ENCODE data around the gene SLC25A34. TPM values are rescaled to one million over a fixed set of nuclear protein-coding genes. Genes with fewer than 3 reads are reported as not detected.

Gene SLC25A34
- total RNA-seq, 1 experiment from 2014 or later: 0.12 TPM

DNA sequence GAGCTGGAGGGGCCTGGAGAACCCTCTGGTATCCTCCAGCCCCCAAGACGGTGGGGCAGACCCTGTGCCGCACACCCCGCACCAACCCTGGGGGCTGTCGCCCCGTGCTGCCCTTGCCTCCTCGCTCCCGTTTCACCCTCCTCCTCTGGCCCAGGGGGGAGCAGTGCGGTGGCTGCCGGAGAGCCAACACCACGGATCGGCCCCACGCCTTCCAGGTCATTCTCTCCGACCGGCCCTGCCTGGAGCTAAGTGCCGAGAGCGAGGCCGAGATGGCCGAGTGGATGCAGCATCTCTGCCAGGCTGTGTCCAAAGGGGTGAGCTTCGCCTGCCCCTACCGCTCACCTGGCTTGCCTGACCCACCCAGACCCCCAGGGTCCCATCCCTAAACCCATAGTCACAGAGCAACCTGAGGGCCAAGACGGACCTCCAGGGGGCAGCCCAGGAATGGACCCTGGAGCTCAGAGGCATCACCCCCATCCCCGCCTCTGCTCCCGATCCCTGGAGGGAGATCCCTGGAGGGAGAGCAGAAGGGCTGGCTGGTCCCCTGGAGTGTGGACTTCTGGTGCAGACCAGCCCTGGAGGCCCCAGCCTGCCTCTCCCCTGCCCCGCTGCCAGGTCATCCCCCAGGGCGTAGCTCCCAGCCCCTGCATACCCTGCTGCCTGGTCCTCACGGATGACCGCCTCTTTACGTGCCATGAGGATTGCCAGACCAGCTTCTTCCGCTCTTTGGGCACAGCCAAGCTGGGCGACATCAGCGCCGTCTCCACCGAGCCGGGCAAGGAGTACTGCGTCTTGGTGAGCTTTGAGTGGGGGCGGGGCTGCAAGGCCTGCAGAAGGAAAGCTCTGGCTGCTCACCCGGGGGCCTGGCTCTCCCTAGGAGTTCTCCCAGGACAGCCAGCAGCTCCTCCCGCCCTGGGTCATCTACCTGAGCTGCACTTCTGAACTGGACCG is 4.0 kb upstream of the SLC25A34 start:
- no peak for DNase-seq (ENCODE audit: extremely low read depth, low read depth)

DNA sequence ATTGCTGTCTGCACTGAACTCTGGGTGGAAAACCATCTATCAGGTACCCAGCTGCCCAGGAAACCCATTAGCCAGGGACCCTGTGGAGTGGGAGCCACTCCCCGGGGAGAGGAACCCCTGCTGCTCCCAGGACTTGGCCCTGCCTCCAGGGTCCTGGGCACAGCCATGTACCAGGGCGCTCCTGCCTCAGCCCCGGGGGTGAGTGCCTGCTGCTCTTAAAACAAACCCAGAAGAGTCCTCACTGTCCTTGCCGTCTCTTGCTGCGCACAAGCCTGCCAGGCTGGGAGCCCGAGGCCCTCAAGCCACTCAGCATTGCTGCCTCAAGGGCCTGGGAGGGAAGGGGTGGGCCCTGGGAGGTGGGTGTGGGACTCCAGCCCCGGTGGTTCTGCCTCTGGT is 3.4 kb upstream of the SLC25A34 start:
- no peak for DNase-seq (ENCODE audit: extremely low read depth, low read depth)

DNA sequence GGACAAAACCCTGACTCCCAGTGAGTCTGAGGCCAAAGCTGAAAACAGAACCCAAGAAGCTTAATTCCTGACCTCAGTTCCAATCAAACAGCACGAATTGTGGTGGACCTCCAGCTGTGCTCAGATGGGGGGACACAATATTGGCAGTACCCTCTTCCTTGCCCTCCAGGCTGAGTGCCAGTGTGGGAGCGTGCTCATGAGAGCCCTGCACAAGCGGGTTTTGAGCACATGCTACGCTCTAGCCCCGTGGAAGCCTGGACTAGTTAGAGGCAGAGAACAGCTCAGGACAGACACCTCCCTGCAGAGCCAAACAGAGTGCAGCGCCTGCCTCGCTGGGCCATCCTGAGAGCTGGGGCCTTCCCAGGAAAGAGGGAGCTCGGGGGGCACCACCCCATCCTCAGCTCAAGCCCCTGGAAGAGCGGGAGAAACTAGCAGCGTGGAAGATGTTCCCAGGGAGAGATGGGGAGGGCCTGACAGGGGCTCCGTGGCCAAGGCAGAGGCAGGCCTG is 2.8 kb upstream of the SLC25A34 start:
- DNase-seq (ENCODE audit: extremely low read depth, low read depth): no peak

DNA sequence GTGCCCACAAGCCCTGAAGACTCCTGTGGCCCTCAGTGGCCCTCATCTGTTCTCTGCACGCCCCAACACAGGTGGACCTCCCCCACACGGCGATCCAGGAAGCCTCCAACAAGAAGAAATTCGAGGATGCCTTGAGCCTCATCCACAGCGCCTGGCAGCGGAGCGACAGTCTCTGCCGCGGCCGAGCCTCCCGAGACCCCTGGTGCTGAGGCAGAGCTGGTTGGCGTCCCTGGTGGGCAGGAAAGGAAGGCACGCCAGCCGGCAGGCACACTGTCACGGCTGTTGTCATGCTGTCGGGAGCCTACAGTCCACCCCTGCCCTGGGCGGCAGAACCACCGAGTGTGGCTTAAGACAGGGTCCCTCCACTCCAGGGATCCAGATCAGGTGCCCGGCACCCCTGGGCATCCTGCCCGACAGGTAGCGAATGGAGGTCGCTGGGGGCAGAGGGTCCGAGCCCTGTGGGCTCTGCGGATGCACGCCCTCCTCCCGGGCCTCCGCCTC is 2.3 kb upstream of the SLC25A34 start:
- no peak for DNase-seq (ENCODE audit: extremely low read depth, low read depth)

DNA sequence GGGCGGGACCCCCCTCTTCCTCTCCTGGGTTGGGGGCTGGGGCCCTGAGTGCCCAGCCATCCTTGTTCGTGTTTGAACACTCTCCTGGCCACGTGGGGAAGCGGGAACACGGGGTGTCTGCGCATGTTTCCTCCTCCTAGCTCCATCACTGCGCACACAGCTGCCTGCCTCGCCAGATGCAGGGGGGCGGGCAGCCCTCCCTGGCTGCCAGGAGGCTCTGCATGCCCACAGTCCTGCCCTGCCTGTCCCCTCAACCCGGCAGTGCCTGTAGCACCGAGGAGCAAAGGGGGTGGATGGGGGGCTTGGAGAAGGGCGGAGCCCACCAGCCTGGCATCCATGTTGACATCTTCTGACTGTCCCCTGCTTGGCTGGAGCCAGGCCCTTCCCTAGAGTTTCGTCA is 1.8 kb upstream of the SLC25A34 start:
- no peak for DNase-seq (ENCODE audit: extremely low read depth, low read depth)

DNA sequence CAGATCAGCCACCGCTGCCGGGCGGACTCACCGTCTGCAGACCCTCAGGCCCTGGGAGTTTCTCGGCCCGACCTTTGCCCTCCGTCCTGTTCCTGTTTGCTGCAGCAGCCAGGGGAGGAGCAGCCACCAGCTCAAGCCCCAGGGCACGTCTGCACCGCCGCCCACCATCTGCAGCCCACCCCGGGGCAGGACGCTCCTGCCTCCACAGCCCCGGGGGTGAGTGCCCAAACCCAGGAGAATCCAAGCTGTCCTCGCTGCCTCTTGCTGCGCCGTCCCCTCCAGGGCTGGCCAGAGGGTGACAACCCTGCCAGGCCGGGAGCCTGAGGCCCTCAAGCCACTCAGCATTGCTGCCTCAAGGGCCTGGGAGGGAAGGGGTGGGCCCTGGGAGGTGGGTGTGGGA is 1.2 kb upstream of the SLC25A34 start:
- DNase-seq (ENCODE audit: extremely low read depth, low read depth): no peak

DNA sequence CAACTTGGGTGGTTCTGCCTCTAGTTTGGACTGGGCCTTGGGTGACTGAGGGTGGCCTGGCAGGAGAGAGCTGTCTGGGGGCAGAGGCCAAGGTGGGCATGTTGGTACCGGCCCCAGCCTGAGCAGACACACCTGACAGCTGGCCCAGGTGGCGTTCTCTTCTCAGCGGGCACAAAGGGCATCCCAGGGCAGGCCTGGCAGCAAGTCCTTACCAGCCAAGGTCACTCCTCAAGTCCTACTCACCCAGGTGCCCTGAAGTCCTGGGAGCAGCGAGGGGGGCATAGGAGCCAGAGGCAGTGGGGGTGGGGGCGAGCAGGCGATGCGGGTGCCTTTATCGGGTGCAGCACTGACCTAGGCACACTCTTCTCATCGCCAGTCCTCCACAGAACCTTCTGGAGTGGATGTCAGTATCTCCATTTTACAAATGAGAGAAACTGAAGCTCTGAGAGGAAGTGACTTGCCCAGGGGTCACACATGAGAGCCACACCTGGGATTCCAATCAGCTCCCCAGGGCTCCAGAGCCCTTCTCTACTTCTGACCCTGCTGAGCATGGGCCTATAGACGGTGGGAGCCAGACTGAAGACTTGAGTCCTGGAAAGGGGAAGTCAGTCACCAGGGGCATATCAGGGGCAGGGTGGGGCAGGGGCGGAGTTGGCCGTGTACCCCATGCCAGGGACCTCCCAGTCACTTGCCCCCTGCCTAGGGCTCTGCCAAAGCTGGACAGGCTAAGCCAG is 587 bp upstream of the SLC25A34 start:
- DNase-seq (ENCODE audit: extremely low read depth, low read depth): no peak

DNA sequence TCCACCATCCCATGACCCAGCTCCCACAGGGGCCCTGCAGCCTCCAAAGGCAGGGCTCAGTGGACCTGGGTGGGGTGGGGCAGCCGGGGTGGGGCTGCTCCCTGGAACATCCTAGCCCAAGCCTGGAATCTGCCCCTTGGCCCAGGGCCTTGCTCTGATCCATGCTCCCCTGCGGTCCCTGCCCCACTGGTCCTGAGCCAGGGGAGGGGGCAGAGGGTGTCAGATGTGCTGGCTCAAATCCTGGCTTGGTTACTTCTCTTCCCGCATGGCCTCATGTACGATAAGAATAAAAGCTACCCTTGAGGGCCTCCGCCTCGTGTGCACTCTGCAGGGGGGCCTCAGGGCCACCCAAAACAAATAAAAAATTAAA is 819 bp downstream of the SLC25A34 start:
- no peak for DNase-seq (ENCODE audit: extremely low read depth, low read depth)

DNA sequence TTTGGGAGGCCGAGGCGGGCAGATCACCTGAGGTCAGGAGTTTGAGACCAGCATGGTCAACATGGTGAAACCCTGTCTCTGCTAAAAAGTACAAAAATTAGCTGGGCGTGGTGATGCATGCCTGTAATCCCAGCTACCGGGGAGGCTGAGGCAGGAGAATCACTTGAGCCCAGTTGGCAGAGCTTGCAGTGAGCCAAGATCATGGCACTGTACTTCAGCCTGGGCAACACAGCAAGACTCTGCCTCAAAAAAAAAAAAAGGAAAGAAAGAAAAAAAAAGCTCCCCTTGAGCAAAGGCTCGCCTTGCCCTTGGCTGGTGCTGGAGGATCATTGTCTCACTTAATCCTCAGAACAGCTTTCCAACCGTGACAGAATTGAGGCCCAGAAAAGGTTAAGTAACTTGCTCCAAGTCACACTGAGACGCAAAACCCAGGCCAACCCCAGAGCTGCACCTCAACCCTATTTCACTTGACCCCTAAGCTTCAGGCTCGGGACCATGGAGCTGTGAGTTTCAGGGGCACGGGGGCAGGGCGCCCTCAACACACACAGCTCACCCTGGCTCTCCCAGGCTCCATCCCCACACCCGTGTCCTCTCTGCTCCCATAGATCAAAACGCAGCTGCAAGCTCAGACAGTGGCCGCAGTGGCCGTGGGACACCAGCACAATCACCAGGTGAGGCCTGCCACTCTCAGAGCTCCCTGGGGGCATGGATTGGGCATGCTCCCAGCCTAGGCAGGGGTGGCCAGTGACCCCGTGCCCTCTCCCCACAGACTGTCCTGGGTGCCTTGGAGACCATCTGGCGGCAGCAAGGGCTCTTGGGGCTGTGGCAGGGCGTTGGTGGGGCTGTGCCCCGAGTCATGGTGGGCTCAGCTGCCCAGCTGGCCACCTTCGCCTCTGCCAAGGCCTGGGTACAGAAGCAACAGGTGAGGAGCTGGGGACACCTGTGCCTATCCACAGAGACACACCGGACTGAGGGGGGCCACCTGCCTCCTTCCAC is 1.6 kb downstream of the SLC25A34 start:
- no peak for DNase-seq (ENCODE audit: extremely low read depth, low read depth)

DNA sequence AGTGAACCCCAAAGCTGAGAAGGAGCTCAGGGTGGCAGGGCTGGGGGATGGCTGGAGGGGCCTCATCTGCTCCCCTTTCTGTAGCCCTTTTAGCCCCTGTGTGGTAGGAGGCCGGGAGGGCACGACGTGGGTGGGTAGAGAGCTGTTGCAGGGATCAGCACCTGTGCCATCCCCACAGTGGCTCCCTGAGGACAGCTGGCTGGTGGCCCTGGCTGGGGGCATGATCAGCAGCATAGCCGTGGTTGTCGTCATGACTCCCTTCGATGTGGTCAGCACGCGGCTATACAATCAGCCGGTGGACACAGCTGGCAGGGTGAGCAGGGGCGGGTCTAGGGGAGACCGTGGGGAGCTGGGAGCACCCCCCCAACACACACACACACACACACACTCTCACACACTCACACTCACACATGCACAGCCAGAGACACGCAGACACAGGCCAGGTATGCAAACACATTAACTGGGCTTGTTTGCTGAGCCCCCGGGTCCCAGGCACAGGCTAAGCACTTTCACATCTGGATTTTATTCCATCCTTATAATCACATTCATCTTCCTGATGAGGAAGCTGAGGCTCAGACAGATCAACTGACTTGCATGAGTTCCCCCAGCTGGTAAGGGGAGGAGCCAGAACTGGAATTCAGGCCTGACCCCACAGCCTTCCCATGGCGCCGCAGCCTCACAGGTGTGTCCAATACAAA is 2.5 kb downstream of the SLC25A34 start:
- no peak for DNase-seq (ENCODE audit: extremely low read depth, low read depth)

DNA sequence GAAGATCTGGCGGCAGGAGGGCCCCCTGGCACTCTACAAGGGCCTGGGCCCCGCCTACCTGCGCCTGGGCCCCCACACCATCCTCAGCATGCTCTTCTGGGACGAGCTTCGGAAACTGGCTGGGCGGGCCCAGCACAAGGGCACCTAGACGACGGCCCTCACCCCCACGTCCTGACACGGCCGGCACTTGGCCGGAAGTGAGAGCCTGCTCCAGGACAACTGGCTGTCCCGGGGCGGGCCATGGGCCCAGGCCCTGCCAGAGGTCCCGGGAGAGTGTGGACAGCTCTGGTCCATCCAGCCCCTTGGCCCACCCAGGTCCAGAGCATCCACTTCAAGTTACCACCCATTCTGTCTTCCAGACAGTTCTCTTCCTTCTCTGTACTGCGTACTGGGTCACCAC is 3.2 kb downstream of the SLC25A34 start:
- no peak for DNase-seq (ENCODE audit: extremely low read depth, low read depth)

DNA sequence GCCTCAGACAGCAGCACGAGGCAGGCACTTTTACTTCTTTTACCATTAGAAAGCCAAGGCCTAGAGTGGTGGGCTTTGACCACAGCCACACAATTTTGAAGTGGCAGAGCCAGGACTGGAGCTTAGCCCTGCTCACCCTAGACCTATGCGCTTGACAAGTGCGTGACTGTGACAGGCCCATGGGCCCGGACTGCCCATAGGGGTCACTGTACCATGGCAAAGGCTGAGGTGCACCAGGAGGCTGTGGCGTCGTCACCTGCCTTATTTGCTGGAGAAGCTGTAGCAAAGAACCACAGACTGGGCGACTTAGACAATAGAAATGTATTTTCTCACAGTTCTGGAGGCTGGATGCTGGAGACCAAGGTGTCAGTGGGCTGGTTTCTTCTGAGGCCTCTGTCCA is 3.7 kb downstream of the SLC25A34 start:
- DNase-seq (ENCODE audit: extremely low read depth, low read depth): no peak

DNA sequence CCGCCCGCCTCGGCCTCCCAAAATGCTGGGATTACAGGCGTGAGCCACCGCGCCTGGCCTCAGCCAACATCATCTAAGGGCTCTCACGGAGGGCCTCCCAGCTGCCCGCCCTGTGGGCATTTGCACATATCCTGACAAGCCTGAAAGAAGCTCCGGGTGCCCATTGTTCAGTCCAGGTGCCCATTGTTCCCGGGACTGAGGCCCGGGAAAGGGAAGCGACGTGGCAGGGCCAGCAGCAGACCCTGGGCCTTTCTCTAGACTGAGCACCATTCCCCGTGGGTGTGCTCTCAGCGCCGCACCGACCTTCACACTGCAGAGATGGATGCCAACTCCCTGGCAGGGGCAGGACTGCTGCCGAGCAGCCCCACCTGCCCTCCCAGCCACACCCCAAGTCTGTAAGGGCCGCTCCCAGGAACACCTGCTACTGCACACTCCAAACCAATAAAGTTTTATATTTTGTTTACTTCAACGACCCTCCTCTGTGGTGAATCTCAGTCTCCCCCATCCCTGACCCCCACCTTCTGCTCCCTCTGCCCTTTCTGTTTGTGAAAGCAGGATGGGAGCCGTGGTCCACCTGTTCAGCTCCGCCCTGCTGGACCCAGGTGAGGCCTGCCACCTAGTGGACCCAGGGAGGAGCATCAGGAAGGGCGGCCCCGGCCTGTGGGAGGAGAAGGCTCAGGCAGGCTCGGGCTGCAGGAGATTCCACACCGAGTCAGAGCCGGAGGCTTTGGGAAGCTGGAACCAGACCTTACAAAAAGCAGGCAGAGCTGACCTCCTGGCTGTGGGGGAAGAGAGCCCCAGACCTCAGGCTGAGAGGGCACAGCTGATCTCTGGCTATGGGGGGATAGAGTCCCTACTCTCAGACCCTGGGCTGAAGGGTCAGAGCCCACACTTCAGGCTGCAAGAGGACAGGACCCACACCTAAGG is 5.1 kb downstream of the SLC25A34 start:
- DNase-seq (ENCODE audit: extremely low read depth, low read depth): peak; percentile 58

DNA sequence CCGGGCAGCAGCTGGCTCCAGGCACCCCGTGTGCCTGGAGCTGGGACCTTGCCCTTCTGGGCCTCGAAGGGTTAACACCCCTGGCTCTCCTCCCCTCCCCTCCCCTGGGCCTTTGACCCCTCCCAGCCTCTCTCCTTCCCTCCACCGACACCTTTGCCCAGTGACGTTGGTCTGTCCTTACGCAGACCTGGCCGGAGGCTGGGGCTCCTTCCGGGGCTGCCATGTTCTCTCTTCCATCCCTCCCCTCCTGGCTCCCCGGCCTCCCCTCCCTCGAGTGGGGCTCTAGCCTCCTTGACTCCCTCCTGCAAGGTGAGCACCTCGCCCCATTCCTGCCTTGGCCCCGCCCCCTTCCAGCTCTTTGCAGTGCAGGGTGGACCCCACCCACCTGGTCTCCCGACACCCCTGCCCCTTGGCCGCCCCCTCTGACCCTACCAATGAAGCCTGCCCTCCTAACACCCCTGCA is 6.3 kb downstream of the SLC25A34 start, which contains the start of gene TMEM82:
TMEM82 (plus strand) TSS at position 161 of the 463 bp plus-strand sequence; CDS start at position 222, 61 bp downstream.
- DNase-seq (ENCODE audit: extremely low read depth, low read depth): no peak

DNA sequence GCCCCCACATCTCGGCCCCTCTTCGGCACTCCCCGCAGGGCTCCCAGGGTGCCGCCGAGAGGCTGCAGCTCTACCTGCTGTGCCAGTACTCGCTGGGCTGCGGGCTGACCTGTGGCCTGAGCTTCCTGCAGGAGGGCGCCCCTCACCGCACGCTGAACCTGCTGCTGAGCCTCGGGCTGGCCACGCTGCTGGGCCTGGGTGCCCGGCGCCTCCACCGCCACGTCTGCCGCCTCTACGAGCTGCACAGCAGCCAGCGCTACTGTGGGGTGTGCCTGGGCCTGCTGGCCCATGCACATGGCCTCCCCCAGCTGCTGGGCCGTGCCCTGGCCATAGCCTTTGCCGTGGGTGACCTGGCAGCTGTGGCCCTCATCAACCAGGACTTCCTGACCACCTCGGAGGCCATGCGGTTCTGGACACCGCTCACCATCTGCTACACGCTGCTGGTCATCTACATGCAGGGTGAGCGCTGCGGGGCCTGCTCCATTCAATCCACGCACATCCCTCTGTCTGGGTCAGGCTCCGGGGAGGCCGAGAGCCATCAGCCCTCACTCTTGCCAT is 8.1 kb downstream of the SLC25A34 start:
- no peak for DNase-seq (ENCODE audit: extremely low read depth, low read depth)

DNA sequence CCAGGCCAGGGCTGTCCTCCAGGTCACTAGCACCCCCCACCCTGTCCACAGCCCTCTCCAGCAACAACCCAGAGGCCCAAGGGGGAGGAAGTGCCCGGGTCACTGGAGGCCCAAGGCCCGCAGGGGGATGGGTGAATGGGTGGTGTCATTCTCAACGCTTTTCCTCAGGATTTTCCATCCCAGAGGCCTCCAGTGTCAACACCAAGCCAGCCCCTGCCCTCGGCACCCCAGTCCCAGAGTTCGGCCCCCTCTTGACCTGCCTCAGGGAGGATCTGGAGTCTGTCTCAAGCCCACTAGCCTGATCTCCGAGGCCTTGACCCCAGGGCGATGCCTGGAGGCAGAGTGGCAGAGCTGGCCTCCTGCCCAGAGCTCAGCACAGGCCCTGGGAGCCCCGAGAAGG is 11.3 kb downstream of the SLC25A34 start:
- no peak for DNase-seq (ENCODE audit: extremely low read depth, low read depth)

DNA sequence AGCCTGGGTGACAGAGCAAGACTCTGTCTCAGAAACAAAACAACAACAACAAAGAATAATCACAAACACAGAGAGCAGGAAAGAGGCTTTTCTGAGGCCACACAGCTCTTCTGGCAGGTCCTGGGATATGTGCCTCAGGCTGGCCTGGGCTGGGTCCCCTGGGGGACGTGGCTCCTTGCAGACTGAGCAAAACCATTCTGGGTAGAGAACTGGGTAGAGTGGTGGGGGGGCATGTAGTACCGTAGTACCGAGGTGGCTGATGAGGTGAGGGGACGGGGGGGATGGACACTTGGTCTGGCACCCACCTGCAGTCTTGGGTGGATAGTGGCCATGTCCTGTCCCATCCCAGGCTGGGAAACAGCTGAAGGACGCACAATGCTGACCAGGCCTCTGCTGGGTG is 12.2 kb downstream of the SLC25A34 start:
- DNase-seq (ENCODE audit: extremely low read depth, low read depth): no peak

All from NCI-H460 (cell line).